IPS-18c (cell line): ENCODE data around the gene ZMAT3.

Experiments
- H3K4me3 ChIP-seq: 2 replicates; pipeline ENCODE4 v1.7.0; 2013; ENCODE audit warnings: low read depth, mild to moderate bottlenecking, low read length, moderate library complexity; ENCODE audit not compliant: insufficient read depth
- H3K9me3 ChIP-seq: one replicate; pipeline ENCODE4 v1.6.1; 2013; ENCODE audit warnings: mild to moderate bottlenecking, low read length, moderate library complexity; ENCODE audit not compliant: control insufficient read depth, insufficient read depth

ZMAT3 gene

DNA sequence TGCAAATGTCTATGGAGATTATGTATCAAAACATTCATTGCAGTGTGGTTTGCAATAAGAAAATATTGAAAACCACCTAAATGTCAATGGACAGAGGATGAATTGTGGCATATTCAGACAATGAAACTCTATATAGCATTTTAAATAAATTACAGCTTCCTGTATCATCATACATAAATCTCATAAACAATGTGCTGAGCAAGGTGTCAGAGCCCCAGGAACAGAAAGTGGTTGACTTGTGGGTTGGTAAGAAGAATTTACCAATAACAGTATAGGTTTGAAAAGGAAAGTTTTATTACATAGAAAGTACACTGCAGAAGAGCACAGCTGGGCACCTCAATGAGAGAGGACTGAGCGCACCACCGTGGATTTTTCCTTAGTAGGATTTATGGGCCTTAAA is 75.2 kb downstream of the ZMAT3 start:
- H3K9me3 ChIP-seq = peaks cover 2% of the 10 kb centered on the region

DNA sequence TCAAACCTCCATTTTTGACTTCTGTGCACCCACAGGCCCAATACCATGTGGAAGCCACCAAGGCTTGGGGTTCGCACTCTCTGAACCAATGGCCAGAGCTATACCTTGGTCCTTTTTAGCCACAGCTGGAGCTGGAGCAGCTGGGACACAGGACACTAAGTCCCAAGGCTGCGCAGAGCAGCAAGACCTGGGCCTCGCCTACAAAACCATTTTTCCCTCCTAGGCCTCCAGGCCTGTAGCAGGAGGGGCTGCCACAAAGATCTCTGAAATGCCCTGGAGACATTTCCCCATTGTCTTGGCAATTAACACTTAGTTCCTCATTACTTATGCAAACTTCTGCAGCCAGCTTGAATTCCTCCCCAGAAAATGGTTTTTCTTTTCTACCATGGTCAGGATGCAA is 81.3 kb downstream of the ZMAT3 start:
- no peak overlapping the region; the same call in 1 of the 2 replicates for H3K4me3 ChIP-seq
- peaks cover 16% of the 10 kb centered on the region for H3K9me3 ChIP-seq

More for the DNA sequence above, 75.2 kb downstream of the ZMAT3 start:
- no peak overlapping the region for H3K4me3 ChIP-seq

DNA sequence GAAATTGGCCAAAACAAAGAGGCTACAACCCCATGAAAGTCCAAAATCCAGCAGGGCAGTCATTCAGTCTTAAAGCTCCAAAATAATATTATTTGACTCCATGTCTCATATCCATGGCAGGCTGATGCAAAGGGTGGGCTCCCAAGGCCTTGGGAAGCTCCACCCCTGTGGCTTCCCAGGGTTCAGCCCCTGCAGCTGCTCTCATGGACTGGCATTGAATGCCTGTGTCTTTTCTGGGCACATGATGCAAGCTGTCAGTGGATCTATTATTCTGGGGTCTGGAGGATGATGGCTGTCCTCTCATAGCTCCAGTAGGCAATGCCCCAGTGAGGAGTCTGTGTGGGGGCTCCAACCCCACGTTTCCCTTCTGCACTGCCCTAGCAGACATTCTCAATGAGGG is 81.8 kb downstream of the ZMAT3 start:
- Histone ChIP-seq H3K4me3 (no peak overlapping the region), H3K9me3 (peaks cover 16% of the 10 kb centered on the region)

DNA sequence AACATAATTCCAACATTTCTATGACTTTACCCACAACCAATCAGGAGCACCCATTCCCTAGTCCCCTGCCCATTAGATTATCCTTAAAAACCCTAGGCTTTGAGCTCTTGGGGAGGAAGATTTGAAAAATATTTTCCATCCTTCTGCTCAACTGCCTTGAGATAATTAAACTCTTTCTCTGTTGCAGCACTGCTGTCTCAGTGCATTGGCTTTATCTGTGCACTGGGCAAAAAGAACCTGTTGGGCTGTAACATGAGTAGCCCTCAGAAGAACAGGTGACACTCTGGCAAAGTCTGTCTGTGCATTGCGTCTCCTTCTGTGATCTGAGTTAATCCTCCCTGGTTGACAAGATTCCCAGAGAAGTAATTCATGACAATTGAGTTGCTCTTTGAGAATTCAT is 83.9 kb downstream of the ZMAT3 start:
- no peak overlapping the region for H3K4me3 ChIP-seq

DNA sequence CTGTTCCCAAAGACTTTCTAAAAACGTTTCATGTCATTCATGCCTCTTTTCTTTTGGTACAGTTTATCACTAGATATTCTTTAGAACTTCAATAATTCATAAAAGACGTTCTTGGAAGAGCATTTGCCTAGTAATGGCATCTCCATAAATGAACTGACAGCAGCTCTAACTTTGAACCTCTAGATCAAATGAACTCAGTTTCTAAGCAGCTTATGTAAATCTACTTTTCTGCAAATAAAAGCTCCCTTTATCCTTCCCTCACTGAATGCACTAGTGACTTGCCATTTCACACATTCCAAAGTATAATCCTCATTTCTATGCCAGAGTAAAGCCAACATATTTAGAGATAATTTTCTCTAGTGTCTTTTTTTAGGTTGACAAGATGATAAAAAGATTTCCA is 85.2 kb downstream of the ZMAT3 start:
- Histone ChIP-seq H3K4me3 (no peak overlapping the region), H3K9me3 (peaks cover 14% of the 10 kb centered on the region)

More for the DNA sequence above, 83.9 kb downstream of the ZMAT3 start:
- H3K9me3 ChIP-seq = peaks cover 14% of the 10 kb centered on the region

DNA sequence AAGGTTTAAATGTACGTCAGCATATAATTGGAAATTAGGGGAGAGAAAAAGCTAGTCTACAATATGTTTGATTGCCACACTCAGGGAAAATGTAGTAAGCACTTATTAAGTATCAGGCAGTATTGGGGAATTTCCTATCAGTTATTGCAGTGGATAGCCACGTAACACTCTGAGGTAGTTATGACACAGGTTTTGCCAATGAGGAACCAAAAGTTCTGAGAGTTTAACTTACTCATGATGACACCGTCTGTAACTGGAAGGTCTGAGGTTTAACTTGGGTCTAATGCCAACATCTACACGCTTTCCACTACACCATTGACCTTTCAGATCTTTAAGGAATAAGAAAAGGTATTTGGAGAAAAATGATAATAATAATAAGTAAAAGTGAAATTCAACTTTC is 89.5 kb downstream of the ZMAT3 start:
- H3K9me3 ChIP-seq = peaks cover 2% of the 10 kb centered on the region
- H3K4me3 ChIP-seq = no peak overlapping the region

DNA sequence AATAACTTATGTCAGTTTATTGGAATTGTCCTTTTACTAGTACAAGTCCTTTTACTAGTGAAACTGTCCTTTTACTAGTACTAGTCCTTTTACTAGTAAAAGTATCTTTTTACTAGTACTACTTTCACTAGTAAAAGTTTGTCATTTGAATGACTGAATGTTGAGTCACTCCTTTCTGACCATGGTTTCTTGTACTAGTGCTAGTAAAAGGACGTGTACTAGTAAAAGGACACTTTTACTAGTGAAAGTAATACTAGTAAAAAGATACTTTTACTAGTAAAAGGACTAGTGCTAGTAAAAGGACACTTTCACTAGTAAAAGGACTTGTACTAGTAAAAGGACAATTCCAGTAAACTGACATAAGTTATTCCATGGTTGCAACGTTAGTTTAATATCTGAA is 96.3 kb downstream of the ZMAT3 start:
- Histone ChIP-seq H3K9me3 (no peaks in the 10 kb centered on the region), H3K4me3 (no peak overlapping the region)

DNA sequence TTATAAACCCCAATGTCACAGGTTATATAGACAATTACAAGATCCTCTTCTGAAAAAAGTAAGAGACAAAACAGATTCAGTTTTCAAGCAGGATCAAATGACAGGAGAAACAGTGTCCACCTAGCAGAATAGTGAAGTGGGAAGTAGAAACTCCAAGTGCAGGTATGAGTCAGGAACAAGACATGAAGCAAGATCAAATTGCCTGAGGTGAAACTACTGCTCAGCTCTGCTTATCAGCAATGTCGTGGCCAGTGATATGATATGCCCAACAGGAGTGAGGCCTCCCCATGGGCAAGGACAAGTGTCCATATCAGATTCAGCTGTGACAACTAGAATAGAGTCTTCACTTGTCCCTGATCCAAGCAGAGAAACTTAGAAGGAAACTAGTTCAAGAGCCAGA is 100.0 kb downstream of the ZMAT3 start:
- Histone ChIP-seq H3K4me3 (no peak overlapping the region), H3K9me3 (no peaks in the 10 kb centered on the region)

DNA sequence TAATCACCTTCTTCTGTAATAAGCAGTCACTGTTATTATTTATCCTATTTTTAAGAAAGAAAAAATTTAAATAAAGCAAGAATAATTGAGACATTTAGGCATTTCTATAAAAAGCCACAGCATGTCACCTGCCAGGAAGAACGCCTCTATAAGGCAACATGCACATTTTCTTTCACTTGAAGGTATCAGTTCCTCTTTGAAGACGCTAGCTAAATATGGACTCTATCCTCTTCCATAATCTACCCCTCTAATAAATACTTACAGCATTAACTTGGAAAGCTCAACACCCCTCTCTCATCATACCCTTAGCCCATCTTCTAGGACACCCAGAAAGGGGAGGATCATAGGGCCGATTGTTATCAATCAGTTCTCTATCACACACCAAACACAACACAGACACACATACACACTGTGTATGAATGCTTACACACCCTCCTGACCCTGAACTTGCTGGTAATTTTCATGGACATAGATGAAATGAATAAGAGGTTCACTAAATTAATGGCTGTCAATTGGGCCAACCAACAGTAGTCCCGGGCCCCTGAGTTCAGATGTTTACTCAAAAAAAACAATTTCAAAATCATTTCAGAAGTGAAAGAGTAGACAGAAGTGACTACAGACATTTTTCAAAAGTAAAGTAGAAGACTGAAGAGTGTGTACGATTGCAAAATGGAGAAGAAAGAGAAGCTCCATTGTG is 102.5 kb downstream of the ZMAT3 start:
- Histone ChIP-seq H3K9me3 (no peaks in the 10 kb centered on the region), H3K4me3 (no peak overlapping the region)
